Measurements from ENCODE around the gene GFRA1. TPM values are rescaled to one million over a fixed set of nuclear protein-coding genes. Genes with fewer than 3 reads are reported as not detected.

GFRA1 gene
- polyA plus RNA-seq, 4 donors, result 24.0 to 104 (median 27.0) TPM

DNA sequence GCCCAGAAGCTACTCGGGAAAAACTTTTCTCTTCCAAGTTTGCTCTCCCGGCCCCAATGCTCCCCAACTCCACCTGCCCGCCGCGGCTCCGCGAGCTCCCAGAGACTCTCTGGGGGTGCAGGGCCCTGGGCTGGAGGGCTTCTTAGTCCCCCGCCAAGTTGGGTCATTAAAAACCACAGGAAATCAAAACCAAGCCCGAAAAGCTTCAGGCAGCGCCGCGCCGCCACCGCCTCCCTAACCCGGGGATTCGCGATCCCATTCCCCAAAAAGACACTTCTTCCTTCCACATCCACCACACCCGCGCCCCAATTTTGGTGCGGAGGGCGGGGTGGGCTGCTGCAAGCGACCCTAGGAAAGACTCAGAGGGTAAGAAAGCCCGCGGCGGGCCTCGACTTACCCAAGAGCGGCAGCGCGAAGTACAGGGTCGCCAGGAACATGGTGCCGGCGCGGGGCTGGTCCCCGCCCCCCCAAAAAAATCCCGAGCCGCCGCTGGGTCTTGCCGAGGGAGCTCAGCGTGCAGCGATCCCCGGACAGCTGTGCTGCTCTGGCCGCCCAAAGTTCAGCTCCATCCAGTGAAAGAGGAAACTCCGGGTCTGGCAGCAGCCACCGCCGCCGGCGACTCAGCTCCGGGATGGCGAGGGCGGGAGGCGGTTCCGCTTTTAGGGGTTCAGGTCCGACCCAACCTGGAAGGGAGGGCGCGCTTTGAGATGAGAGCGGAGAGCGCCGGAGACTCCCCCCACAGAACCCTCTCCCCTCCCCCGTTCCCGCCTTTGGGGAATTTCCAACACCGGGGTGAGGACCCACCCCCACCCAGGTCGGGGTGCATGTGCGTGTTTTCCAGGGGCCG, 1.2 kb downstream of the GFRA1 start:
- DNase-seq (ENCODE audit: low read depth in 4 of 4, low spot score in 3 of 4), result no peak

DNA sequence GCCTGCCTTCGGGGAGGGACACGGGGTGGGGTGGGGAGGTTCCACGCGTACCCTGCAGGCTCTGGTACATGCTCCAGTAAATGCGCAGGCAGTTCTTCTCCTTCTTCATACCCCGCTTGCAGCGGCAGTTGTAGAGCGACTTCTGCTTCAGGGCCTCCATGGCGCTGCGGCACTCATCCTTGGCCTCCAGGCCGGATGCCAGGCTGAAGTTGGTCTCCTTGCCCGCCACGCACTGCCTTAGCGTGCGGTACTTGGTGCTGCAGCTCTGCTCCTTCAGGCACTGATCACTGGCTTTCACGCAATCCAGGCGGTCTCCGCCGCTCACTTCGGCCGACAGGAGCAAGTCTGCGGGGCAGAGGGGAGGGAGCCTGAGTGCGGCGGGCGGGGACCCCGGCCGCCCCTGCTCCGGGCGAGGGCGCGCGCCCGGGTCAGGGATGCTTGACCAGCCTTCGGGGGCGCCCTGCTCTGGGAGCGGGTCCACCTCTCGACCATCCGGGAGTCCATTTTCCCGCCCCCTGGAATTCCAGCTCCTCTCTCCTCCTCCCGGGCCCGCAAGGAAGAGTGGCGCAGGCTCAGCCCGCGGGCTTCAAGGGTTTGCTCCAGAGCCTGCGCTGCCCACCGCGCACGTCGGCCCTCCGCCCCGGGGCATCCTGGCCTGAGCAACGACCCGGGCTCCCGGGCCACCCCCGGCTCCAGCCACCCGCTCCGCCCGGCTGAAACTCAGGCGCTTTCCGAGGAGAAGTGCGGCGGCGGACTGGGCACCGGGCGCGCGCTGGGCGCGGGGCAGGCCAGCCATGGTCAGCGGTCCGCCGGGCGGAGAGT, 2.0 kb downstream of the GFRA1 start:
- DNase-seq (ENCODE audit: low read depth in 4 of 4, low spot score in 3 of 4), result no peak

DNA sequence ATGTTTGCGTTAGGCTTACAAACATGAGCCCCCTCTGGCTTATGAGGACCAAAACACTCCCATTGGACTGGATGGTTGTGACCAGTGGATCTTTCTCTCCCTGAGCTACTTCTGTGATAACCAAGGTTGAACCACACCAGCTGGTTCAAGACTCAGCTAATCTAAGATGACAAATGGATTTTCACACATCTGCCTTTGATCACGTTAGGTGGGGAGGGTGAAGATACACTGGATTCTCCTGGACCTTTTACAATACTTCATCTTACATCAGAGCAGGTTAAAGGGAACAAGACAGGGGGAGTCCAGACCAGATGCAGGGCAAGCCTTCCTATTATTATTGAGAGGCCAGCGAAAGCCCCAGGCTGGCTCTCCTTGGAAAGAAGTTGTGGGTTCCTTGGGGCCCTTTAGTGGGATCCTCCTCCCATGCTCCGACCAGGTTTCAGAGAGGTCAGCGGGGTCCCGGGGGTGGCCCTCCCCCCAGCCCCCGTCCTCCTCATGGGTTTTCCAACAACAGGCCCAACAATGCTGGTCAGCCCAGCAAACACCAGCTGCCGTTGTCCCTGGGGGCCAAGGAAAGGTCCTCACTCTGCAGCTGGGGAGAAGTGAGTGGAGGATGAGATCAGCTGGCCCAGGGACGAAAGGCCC, 2.8 kb downstream of the GFRA1 start:
- DNase-seq (ENCODE audit: low read depth in 4 of 4, low spot score in 3 of 4), result no peak

DNA sequence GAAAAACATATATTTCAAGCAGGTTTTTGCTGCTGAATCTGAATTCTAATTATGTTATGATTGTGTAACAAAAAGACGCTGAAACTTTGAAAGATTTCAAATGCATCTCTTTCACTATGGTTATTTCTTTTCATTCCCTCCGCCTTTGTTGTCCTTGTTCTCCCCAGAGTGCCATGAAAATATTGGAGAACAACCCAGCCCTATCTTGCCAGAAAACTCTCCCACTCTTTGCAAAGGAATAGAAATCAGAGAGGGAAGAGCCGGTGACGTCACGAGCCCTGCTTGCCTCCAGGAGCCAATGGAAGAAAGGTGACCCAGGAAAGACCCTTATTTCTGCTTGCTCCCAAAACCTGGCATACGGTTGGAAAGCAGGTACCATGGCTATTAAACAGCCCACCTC, 3.4 kb downstream of the GFRA1 start:
- DNase-seq (ENCODE audit: low read depth in 4 of 4, low spot score in 3 of 4), result no peak

DNA sequence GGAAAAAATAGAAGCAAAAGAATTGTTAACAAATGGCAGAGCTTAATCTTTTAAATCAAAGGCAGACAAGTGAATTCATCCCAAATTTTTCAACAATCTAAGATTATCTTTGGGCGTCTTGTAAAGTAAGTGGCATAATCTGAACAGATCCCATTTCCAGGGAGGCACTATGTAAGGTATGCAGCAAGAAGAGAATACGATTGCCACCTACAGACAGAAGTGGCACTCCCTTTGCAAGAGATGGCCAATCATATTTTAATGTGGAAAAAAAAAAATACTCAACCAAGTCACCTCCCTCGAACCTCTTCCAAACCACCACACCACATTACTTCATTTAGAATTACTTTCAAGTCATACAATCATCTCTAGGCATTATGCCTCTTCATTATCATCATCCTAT, 4.0 kb downstream of the GFRA1 start:
- DNase-seq (ENCODE audit: low read depth in 4 of 4, low spot score in 3 of 4), result no peak

DNA sequence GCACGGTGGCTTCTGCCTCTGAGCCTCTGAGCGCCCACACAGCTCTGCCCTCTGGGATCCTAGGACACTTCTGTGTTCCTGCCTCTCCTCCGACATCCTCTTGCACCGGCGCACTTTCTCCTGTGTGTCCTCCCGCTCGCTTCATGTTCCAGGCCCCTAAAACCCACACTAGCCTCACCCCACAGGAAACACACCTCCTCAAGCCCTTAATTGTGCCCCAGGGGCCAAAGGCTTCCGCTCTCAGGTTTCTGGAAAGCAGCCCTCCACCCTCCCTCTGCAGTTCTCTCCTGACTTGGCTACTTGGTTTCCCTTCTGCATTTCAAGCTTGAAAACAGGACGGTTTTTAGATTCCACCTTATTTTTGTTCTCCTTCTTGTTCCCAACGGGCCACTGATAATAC, 7.3 kb downstream of the GFRA1 start:
- DNase-seq (ENCODE audit: low read depth in 4 of 4, low spot score in 3 of 4), result no peak

DNA sequence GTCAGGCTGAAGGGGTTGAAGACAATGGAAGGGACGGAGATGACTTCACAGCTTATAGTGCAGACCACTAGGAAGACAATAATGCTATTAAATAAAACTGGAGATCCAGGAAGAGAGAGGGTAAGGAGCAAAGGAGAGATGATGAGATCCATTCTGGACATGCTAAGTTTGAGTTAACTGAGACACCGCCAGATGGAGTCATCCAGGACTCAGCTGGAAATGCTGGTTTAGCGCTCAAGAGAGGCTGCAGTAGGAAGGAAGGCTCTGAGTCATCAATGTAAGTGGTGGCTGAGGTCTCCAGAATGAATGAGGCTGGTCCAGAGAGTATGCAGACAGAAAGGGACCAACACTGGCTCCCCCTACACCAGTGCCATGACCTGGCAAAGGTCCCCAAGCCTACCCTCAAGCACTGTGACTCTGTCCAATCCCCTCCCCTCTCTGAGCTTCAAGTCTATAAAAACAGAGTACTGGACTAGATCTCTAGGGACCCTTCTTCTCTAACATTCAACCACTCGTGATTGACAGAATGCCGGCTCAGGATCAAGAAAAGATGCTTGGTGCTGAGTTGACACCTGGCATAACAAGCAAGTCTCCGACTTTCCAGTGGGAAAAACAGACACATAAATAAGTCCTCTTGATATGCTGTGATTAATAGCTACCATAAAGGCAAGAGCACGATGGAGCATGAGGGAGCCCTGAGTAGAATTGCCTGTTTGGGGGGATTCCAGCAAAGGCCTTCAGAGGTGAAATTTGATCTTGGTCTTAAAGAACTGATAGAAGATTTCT, 8.9 kb downstream of the GFRA1 start:
- DNase-seq (ENCODE audit: low read depth in 4 of 4, low spot score in 3 of 4), result no peak

- DNase-seq (ENCODE audit: low read depth in 4 of 4, low spot score in 3 of 4), result no peak
Observed at GRCh38 chr10:116262678-116263077, 10.3 kb downstream of the GFRA1 start.

- DNase-seq (ENCODE audit: low read depth in 4 of 4, low spot score in 3 of 4), result no peak
Observed at GRCh38 chr10:116260599-116260998, 12.4 kb downstream of the GFRA1 start.

- no peak for DNase-seq (ENCODE audit: low read depth in 4 of 4, low spot score in 3 of 4)
Observed at GRCh38 chr10:116259638-116260037, 13.4 kb downstream of the GFRA1 start.

- no peak for DNase-seq (ENCODE audit: low read depth in 4 of 4, low spot score in 3 of 4)
Observed at GRCh38 chr10:116257785-116258184, 15.2 kb downstream of the GFRA1 start.

DNA sequence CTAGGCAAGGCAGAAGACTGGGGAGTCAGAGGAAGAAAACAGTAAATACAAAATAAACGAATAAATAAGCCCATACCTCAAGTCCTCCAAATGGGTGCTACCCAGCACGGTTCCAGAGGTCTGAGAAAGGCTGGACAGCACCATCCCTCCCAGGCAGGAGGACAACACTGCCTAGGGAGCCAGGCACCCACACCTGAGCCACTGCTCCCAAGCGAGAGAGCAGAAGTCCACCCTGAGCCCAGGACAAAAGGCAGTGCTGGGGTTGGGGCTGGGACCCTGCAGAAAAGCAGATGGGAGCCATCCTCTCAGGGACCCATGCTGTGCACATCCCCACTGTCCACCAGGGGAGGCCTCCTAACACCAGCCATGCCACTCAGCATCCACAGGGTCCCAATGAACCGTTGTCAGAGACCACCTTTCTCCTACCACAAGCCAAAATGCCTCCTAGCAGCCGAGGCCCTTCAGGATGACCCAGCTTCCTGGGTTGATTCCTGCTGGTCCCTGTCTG, 16.2 kb downstream of the GFRA1 start:
- DNase-seq (ENCODE audit: low read depth in 4 of 4, low spot score in 3 of 4), result no peak

DNA sequence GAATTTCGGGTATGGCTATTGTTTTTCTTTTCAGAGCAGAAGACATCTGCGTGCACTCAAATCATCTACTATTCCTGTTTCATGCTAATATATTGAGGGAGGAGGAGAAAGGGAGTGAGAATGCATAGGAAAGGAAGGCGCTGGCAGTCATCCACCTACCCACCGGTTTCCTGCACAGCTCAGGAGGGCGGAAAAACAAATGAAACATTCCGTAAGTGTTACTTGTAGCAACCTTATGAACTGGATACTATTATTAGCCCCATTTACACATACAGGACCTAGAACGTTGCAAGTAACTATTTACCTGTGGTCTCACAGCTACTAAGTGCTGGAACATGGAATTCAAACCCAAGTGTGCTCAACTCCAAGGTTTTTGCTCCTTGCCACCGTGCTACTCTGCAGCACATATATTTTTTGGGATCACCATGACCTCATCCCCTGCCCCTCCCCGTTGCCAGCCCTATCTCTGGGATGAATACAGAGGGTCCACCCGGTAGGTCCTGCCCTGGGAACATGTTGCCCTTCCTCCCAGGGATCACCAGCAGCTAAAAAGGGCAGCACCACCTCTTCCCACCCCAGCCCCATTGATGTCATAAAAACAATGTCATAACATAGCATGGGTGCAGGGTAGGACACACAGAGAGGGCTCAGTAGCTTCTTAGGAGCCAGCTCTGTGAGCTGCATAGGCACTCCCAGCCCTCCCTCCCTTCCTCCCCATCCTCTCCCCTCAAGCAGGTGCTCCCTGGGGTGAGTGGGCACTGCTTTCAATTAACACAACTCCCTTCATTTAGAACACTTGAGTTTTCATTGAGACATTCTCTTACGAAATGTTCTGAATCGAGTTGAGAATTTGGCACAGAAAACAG, 16.9 kb downstream of the GFRA1 start:
- DNase-seq (ENCODE audit: low read depth in 4 of 4, low spot score in 3 of 4), result no peak

DNA sequence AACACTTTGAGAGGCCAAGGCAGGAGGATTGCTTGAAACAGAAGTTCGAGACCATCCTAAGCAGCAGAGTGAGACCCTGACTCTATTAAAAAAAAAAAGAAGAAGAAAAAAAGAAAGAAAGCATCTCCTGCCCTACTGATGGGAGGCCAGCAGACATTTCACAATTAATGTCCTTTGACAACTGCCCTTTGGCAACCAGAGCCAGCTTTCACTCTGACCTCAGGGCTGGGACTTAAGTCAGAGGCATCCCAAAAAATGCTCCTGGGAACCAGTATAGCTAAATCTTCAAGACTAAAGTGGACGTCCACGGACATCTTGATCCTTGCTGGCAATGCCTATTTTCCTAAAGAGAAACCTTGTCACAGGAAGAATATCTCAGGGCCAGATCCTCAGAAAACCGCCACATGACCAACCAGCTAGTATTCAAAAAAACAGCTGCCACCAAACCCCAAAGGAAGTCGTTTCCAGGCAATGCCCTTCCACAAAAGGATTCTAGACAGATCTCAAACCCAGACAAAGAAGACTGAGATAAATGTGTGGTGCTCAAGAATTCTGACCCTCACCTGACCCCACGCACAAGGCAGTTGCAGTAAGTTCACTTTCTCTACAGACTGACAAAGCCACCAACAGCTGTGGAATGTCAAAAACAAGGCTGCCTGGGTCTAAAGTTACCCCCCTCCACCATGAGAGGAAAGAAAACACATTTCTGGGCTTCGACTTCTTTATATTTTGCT, 18.4 kb downstream of the GFRA1 start:
- DNase-seq (ENCODE audit: low read depth in 4 of 4, low spot score in 3 of 4), result no peak

- DNase-seq (ENCODE audit: low read depth in 4 of 4, low spot score in 3 of 4), result no peak
Observed at GRCh38 chr10:116253716-116254115, 19.3 kb downstream of the GFRA1 start.

DNA sequence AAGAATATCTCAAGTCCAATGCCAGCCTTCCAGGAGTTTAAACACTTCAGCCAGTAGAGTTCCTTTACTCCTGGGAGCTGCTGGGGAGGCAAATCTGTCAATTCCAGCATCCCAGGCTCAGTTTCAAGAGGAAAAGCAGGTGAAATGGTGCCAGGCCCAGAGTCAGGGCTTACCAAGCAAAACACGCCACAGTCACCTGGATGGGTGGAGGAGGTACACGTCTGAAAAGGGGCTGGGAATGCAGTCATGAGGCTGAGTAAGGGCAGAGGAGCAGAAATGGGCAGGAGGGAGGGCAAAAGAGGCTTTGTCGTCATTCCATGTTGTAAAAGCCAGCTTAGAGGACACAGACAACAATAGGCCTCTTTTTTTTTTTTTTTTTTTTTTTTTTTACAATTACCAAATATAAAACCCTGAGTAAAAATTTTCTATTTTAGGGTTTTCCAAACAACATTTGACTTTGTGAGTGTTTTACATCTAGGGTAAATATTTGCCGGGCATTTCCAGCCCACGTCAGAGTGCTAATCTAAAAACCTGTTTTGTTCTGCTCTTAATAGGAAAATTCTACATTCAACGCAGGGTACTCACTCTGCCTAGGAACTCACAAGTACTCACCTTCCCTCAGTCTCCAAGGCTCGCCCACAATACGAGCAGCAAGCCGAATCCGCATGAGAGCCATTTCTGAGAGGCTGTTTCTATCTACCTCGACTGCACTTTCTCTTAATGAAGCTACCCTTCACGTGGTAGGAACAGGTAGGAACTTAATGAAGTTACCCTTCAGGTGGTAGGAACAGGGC, 21.2 kb downstream of the GFRA1 start:
- DNase-seq (ENCODE audit: low read depth in 4 of 4, low spot score in 3 of 4), result no peak

GRCh38 chr10:116247691-116248090, 25.3 kb downstream of the GFRA1 start:
- DNase-seq (ENCODE audit: low read depth in 4 of 4, low spot score in 3 of 4), result no peak

- no peak for DNase-seq (ENCODE audit: low read depth in 4 of 4, low spot score in 3 of 4)
Observed at GRCh38 chr10:116246263-116246662, 26.7 kb downstream of the GFRA1 start.
